CD4-positive, CD25-positive, alpha-beta regulatory T cell (primary cell): ENCODE measurements around the gene PAPOLA. TPM values are rescaled to one million over a fixed set of nuclear protein-coding genes. Genes with fewer than 3 reads are reported as not detected.

Source experiments
- ATAC-seq, 2 donors: fragments of 150-1000 bp; cut with Tn5 transposase; one replicate each; pipeline ENCODE4 v1.10.0; 2021; ENCODE audit warnings: low read depth in 2 of 2, moderate number of reproducible peaks in 2 of 2, moderate library complexity in 1 of 2
- DNase-seq, 3 donors: peaks; one replicate each; pipeline versions ENCODE4 v3.0.0 to v3.0.0-alpha.2; 2012 to 2022; ENCODE audit warnings: mixed read lengths in 1 of 3
- H3K27ac ChIP-seq: one replicate; pipeline ENCODE4 v1.7.0; 2013; ENCODE audit warnings: mild to moderate bottlenecking, low read length; ENCODE audit not compliant: insufficient read depth, poor library complexity, severe bottlenecking
- H3K27me3 ChIP-seq: one replicate; pipeline ENCODE4 v1.7.0; 2013; ENCODE audit warnings: low read length; ENCODE audit not compliant: control insufficient read depth, insufficient read depth
- H3K36me3 ChIP-seq: one replicate; pipeline ENCODE4 v1.7.0; 2013; ENCODE audit warnings: mild to moderate bottlenecking, low read length, moderate library complexity; ENCODE audit not compliant: control insufficient read depth, insufficient read depth
- H3K4me1 ChIP-seq: 2 replicates; pipeline ENCODE4 v1.7.0; 2013; ENCODE audit warnings: mild to moderate bottlenecking, low read length; ENCODE audit not compliant: insufficient read depth, control insufficient read depth, poor library complexity, severe bottlenecking
- H3K4me3 ChIP-seq: one replicate; pipeline ENCODE4 v1.7.0; 2013; ENCODE audit warnings: low read depth, mild to moderate bottlenecking, low read length, moderate library complexity
- H3K9me3 ChIP-seq, 2 experiments: 1 replicate in 1 of 2; 2 replicates in 1 of 2; pipeline ENCODE4 v1.7.0; 2013; ENCODE audit warnings: low read length in 2 of 2, mild to moderate bottlenecking in 1 of 2, moderate library complexity in 1 of 2; ENCODE audit not compliant: control insufficient read depth in 2 of 2
- H3K27ac Mint-ChIP-seq, 3 donors: one replicate each; pipeline ENCODE4 v1.8.0; 2020 to 2022; ENCODE audit warnings: mild to moderate bottlenecking in 3 of 3, mixed read lengths in 3 of 3, moderate library complexity in 2 of 3
- H3K27me3 Mint-ChIP-seq: one replicate; pipeline ENCODE4 v1.8.0; 2022; ENCODE audit warnings: mild to moderate bottlenecking, mixed read lengths
- H3K36me3 Mint-ChIP-seq: one replicate; pipeline ENCODE4 v1.8.0; 2020; ENCODE audit warnings: mixed read lengths
- H3K4me1 Mint-ChIP-seq, 4 donors: one replicate each; pipeline ENCODE4 v1.8.0; 2020 to 2022; ENCODE audit warnings: mixed read lengths in 4 of 4, mild to moderate bottlenecking in 1 of 4
- H3K4me3 Mint-ChIP-seq, 4 donors: one replicate each; pipeline ENCODE4 v1.8.0; 2020 to 2022; ENCODE audit warnings: mild to moderate bottlenecking in 4 of 4, mixed read lengths in 4 of 4, moderate library complexity in 3 of 4
- H3K9me3 Mint-ChIP-seq, 7 donors: one replicate each; pipeline ENCODE4 v1.8.0; 2020 to 2022; ENCODE audit warnings: mixed read lengths in 7 of 7, mild to moderate bottlenecking in 3 of 7, moderate library complexity in 2 of 7
- polyA plus RNA-seq, 4 donors: library from polyadenylated mRNA; unstranded; fragments of 300-500 nt; fragmentation: Illumina TruSeq; gene quantifications; one replicate each; pipeline ENCODE4 v1.2.3, GENCODE V29; 2021
- total RNA-seq: library from RNA; stranded (reverse); gene quantifications from one replicate; pipeline ENCODE4 v1.2.3, GENCODE V29; 2022

PAPOLA gene
- total and polyA plus RNA-seq, 5 donors from 2014 or later, result 57.9 to 189 (median 60.1) TPM

DNA sequence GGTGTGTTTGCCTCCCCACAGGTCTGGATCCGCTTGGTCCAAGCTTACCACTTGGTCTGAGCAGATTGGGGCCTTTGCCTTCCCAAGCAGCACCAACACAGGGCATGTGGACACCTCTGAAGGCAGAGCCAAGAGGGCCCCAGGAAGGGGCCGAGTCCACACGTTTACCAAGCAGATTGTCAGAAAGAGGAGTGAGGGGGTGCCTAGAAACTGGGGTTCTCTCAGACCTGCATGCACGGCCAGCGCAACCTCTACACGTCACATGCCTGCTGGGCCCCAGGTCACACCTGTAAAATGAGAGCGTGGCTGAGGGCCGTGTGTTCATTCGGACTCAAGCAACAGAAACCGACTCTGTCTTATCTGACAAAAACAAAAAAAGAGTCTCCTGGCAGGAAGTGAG, 96.9 kb downstream of the PAPOLA start:
- Histone ChIP-seq H3K4me1 (no peaks in the 10 kb centered on the region), H3K4me3 (no peak overlapping the region), H3K27ac (no peak overlapping the region), H3K36me3 (no peaks in the 10 kb centered on the region), H3K9me3 (no peaks in the 10 kb centered on the region), H3K27me3 (peaks cover 2% of the 10 kb centered on the region)
- Mint-ChIP-seq H3K4me3 (no peak overlapping the region), H3K9me3 (peaks cover 0 to 2% (median 0%) of the 10 kb centered on the region in 7 donors), H3K27ac (no peak overlapping the region), H3K36me3 (no peaks in the 10 kb centered on the region), H3K4me1 (no peaks in the 10 kb centered on the region), H3K27me3 (peaks cover 15% of the 10 kb centered on the region)
- no peak for DNase-seq
- ATAC-seq, result no peak

GRCh38 chr14:96602186-96602585, 100.0 kb downstream of the PAPOLA start:
- Histone ChIP-seq H3K36me3 (no peaks in the 10 kb centered on the region), H3K27me3 (peaks cover 9% of the 10 kb centered on the region), H3K4me3 (no peak overlapping the region), H3K9me3 (no peaks in the 10 kb centered on the region), H3K4me1 (no peaks in the 10 kb centered on the region), H3K27ac (no peak overlapping the region)
- Mint-ChIP-seq H3K27me3 (peaks cover 12% of the 10 kb centered on the region), H3K4me1 (no peaks in the 10 kb centered on the region), H3K4me3 (no peak overlapping the region), H3K9me3 (peaks cover 0 to 3% (median 0%) of the 10 kb centered on the region in 7 donors), H3K36me3 (no peaks in the 10 kb centered on the region), H3K27ac (no peak overlapping the region)
- peak in 1 of 3 donors; percentile 7 for DNase-seq
- no peak for ATAC-seq

DNA sequence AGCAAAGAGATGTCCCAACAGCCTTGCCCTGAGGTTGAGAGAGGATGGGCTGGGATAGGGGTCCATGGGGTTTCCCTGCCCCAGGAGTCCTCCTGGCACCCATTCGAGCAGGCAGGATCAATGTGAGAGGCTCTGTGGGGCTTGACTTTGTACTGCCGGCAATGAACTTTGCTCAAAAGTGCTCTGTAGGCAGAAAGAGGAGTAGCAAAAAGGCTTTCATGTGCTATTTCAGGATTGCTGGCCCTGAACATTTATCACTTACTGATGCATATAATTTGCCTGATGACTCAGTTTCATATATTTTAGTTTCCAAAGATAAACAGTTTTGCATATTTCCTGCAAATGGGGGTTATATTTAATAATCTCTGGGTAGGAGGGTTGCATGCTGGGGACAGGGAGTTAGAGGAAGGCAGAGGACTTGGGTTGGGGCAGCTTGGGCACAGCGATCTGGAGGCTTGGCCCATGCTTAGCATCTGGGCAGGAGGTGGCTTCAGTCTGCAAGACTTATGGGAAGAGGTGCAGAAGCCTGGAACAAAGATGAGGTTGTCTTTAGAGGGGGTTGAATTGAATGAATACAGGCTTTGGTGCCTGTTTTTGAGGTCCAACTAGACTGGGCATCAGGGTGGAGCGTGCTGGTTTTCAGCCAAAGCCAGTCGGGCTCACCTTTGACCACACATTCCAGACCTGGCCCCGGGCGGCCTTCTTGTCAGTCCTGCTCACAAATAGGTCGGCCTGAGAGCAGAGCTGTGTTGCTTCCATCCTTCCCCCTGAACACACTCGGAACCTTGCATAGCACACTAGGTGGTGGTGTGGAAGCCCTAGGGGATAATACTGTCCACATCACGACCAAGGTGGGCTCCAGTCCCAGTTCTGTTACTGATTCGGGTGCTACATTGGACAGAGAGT, 101.4 kb downstream of the PAPOLA start:
- Histone ChIP-seq H3K4me3 (no peak overlapping the region), H3K9me3 (no peaks in the 10 kb centered on the region), H3K27ac (no peak overlapping the region), H3K4me1 (no peaks in the 10 kb centered on the region), H3K27me3 (peaks cover 9% of the 10 kb centered on the region), H3K36me3 (no peaks in the 10 kb centered on the region)
- Mint-ChIP-seq H3K4me1 (no peaks in the 10 kb centered on the region), H3K27ac (peak overlapping the region in 1 of 3 donors; percentile 1), H3K9me3 (peaks cover 0 to 3% (median 0%) of the 10 kb centered on the region in 7 donors), H3K4me3 (no peak overlapping the region), H3K36me3 (no peaks in the 10 kb centered on the region), H3K27me3 (peaks cover 12% of the 10 kb centered on the region)
- no peak for DNase-seq
- no peak for ATAC-seq

GRCh38 chr14:96614481-96614881, 112.3 kb downstream of the PAPOLA start:
- Histone ChIP-seq H3K4me3 (no peak overlapping the region), H3K27ac (no peak overlapping the region), H3K36me3 (no peaks in the 10 kb centered on the region), H3K9me3 (no peaks in the 10 kb centered on the region), H3K4me1 (no peaks in the 10 kb centered on the region), H3K27me3 (no peaks in the 10 kb centered on the region)
- Mint-ChIP-seq H3K9me3 (peaks cover 0 to 1% (median 0%) of the 10 kb centered on the region in 7 donors), H3K27me3 (peaks cover 11% of the 10 kb centered on the region), H3K4me1 (no peaks in the 10 kb centered on the region), H3K4me3 (no peak overlapping the region), H3K27ac (no peak overlapping the region), H3K36me3 (peaks cover 3% of the 10 kb centered on the region)
- ATAC-seq, result no peak
- DNase-seq, result no peak

DNA sequence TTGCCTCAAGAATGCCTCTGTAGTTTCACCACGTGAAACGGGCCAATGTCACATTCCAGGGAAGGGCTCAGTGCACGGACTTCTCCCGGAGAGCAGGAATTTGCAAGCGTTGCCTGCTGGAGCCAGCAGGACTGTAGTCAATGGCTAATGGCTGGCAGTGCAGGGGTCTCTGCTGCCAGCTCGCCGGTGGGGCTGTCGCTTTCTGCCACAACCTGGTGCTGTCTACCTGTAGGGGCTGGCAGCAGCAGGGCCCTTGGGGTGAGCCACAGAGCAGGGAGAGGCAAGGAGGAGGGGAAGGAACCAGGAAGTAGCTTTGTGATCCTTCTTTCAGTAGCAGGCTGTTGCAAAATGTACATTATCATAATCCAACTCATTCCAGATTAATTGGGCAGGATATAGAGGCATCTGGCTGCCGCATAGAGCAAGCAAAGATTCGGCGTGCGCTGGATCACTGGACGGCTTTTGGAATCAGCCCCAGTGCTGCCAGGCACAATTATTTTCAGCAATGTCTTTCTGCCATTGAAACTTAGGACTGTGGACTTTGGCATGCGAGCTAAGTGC, 114.1 kb downstream of the PAPOLA start:
- ATAC-seq (no peak), DNase-seq (no peak)
- Mint-ChIP-seq H3K4me3 (no peak overlapping the region), H3K27me3 (peaks cover 10% of the 10 kb centered on the region), H3K36me3 (no peaks in the 10 kb centered on the region), H3K9me3 (peaks cover 0 to 1% (median 0%) of the 10 kb centered on the region in 7 donors), H3K4me1 (no peaks in the 10 kb centered on the region), H3K27ac (no peak overlapping the region)
- H3K27me3 ChIP-seq, result no peaks in the 10 kb centered on the region
- H3K9me3 ChIP-seq, result no peaks in the 10 kb centered on the region
- H3K4me1 ChIP-seq, result no peaks in the 10 kb centered on the region
- no peak overlapping the region for H3K27ac ChIP-seq
- no peak overlapping the region for H3K4me3 ChIP-seq
- H3K36me3 ChIP-seq, result no peaks in the 10 kb centered on the region

Other genes starting within 250 kb of the PAPOLA start
- gene BDKRB1, start 246.2 kb upstream of the PAPOLA start, total RNA-seq, result not detected
- not detected for gene BDKRB1, start 246.2 kb upstream of the PAPOLA start, polyA plus RNA-seq
- gene ATG2B, start 139.0 kb upstream of the PAPOLA start, total RNA-seq, result 40.0 TPM
- gene ATG2B, start 139.0 kb upstream of the PAPOLA start, polyA plus RNA-seq, result 1 to 10 TPM; 2.0 to 3.2 (median 2.3) TPM
- 10.9 TPM for gene GSKIP, start 138.9 kb upstream of the PAPOLA start, total RNA-seq
- gene GSKIP, start 138.9 kb upstream of the PAPOLA start, polyA plus RNA-seq, result 10 to 100 TPM; 33.7 to 56.4 (median 40.8) TPM
- not detected for gene AK7, start 110.3 kb upstream of the PAPOLA start, total RNA-seq
- gene AK7, start 110.3 kb upstream of the PAPOLA start, polyA plus RNA-seq, result under 1 TPM in 2 of 4 donors, not detected in 2; 0.13 to 0.59 TPM